ENCODE measurements around the gene RNU1-1. TPM values are rescaled to one million over a fixed set of nuclear protein-coding genes. Genes with fewer than 3 reads are reported as not detected.
"Not testable (repeated sequence)": the region's sequence is repeated elsewhere in the genome, so short reads cannot be mapped to it uniquely, and the experiment has no call there.

The RNU1-1 gene
- total RNA-seq, 1 donor from 2014 or later, result 6,072 TPM

DNA sequence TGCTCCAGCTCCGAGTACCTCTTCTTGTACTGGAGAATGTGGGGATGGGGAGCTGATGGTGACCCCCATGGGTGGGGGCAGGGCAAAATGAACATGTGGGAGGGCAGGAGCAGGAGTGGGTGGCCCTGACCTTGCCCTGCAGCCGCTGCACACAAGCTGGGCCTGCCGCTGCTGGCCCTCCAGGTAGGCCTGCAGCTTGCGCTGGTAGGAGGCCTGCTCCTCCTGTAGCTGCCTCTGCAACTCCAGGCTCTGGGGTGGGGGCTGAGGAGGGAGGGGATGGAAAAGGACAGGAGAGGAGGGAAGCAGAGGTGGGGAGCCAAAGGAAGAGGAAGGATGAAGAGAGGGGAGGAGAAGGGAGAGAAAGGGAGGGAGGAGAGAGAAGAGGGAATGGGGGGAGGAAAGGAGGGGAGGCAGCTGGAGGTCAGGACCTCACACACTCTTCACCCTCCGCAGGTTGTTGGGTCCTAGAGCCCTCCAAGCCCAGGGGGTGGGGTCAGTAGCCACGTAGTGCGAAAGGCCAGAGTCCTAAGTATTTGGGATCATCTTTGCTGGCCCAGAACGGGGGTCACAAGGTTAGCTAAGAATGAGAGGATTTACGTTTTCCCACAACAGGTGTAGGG is 22.9 kb downstream of the RNU1-1 start:
- no peak for DNase-seq
- TF ChIP-seq, protein P1, sequence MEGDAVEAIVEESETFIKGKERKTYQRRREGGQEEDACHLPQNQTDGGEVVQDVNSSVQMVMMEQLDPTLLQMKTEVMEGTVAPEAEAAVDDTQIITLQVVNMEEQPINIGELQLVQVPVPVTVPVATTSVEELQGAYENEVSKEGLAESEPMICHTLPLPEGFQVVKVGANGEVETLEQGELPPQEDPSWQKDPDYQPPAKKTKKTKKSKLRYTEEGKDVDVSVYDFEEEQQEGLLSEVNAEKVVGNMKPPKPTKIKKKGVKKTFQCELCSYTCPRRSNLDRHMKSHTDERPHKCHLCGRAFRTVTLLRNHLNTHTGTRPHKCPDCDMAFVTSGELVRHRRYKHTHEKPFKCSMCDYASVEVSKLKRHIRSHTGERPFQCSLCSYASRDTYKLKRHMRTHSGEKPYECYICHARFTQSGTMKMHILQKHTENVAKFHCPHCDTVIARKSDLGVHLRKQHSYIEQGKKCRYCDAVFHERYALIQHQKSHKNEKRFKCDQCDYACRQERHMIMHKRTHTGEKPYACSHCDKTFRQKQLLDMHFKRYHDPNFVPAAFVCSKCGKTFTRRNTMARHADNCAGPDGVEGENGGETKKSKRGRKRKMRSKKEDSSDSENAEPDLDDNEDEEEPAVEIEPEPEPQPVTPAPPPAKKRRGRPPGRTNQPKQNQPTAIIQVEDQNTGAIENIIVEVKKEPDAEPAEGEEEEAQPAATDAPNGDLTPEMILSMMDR (IDR thresholded peaks at IDR 0.05; ENCODE audit: borderline replicate concordance), result no peak
- peaks cover 23% of the 10 kb centered on the region for H3K36me3 ChIP-seq
- H3K27me3 ChIP-seq (ENCODE audit: low read depth), result no peaks in the 10 kb centered on the region
- H3K27ac ChIP-seq (replicated peaks), result no peak overlapping the region
- no peak overlapping the region for H3K4me3 ChIP-seq
- no peaks in the 10 kb centered on the region for H3K9me3 ChIP-seq (replicated peaks)
- intact Hi-C loops (cut with micrococcal nuclease), result no loop called here
- H3K4me1 ChIP-seq, result no peaks in the 10 kb centered on the region

DNA sequence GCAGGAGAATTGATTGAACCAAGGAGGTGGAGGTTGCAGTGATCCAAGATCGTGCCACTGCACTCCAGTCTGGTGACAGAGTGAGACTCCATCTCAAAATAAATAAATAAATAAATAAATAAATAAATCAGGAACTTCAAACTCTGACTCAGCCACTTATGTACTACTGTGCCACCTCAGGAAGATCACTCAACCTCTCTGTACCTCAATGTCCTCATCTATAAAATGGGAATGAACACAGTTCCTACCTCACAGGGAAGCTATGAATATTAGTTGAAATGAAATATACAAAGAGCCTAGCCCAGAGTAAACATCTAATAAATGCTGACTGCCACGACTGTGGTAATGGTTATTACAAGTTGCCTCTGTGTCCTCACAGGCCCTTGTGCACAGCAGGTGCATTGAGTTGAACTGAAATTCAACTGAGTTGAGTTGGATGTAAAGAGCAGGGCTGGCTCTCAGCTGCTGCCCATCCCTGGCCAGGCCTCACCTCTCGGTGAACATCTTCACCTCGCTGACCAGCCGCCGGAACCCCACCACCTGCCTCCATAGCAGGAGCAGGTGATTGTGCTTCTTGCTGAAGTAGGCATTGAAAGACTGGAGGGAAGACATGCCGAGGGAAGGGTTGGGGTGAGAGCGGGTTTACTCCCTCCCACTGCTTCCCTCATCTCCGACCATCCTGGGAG is 24.7 kb downstream of the RNU1-1 start:
- intact Hi-C loops (cut with micrococcal nuclease); DNase-seq; H3K4me3 ChIP-seq; H3K4me1 ChIP-seq; H3K27me3 ChIP-seq (ENCODE audit: low read depth); H3K9me3 ChIP-seq (replicated peaks); H3K27ac ChIP-seq (replicated peaks): not testable (repeated sequence)
- peaks cover 40% of the 10 kb centered on the region for H3K36me3 ChIP-seq

DNA sequence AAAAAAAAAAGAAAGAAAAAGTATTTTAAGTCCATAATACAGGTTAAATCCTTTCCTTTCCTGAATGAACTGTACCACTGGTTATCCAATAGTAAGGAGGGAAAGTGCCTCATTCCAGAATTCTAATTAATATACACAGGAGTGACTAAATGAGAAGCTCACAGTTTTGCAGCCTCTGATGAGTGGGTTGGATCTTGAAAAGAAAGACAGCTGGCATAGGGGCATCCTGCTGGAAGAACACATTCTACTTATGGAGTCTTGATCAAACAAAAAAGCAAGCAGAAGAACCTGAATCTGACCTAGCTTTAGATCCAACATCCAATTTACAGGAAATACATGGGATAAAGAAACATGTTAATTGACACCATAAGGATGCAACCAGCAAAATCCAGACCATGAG is 27.1 kb downstream of the RNU1-1 start:
- H3K27me3 ChIP-seq (ENCODE audit: low read depth); H3K27ac ChIP-seq (replicated peaks); H3K4me3 ChIP-seq; DNase-seq; intact Hi-C loops (cut with micrococcal nuclease); H3K9me3 ChIP-seq (replicated peaks); H3K4me1 ChIP-seq: not testable (repeated sequence)
- H3K36me3 ChIP-seq, result peaks cover 63% of the 10 kb centered on the region

DNA sequence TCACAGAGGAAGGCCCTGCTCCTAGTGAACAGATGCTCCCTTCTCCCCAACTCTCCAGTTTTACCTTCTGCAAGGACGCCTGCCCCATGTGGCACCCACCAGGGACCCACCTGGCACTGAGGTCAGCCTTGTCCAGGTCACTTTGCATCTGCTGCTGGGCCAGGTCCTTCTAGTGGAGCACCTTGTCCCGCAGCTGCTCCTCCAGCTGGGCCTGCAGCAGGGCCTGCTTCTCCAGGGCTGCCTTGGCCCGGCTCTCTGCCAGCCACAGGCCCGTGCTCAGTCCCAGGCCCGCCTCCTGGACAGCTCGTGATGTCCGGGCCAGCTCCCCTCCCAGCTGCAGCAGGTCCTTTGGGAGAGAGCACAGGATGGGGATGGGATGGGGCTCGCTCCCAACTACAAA is 27.8 kb downstream of the RNU1-1 start:
- H3K4me1 ChIP-seq; intact Hi-C loops (cut with micrococcal nuclease); H3K4me3 ChIP-seq; H3K27me3 ChIP-seq (ENCODE audit: low read depth); H3K27ac ChIP-seq (replicated peaks); H3K9me3 ChIP-seq (replicated peaks); DNase-seq: not testable (repeated sequence)
- H3K36me3 ChIP-seq, result peaks cover 70% of the 10 kb centered on the region

DNA sequence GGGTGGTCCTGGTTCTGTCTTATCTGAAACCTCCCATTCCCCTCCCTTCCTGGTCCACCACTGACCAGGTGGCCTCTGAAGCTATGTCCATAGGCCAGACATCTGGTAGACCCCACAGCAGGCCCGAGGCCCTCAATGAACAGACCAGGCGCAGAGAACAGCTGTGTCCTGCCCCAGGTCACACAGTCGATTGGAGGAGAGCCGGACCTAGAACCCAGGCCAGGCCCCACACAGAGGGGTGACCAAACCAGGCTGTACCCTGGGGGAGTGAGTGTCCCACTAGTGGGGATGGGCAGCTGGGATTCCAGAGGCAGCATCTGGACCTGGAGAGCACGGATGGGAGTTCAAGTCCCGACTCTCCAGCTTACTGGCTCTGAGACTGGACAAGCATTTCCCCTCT is 29.2 kb downstream of the RNU1-1 start:
- Histone ChIP-seq H3K4me3 (no peak overlapping the region), H3K4me1 (no peaks in the 10 kb centered on the region), H3K9me3 (replicated peaks) (no peaks in the 10 kb centered on the region), H3K36me3 (peaks cover 83% of the 10 kb centered on the region), H3K27me3 (ENCODE audit: low read depth) (no peaks in the 10 kb centered on the region), H3K27ac (replicated peaks) (no peak overlapping the region)
- no peak for DNase-seq
- intact Hi-C loops (cut with micrococcal nuclease), result no loop called here
- TF ChIP-seq, protein P1 (IDR thresholded peaks at IDR 0.05; ENCODE audit: borderline replicate concordance), result no peak

DNA sequence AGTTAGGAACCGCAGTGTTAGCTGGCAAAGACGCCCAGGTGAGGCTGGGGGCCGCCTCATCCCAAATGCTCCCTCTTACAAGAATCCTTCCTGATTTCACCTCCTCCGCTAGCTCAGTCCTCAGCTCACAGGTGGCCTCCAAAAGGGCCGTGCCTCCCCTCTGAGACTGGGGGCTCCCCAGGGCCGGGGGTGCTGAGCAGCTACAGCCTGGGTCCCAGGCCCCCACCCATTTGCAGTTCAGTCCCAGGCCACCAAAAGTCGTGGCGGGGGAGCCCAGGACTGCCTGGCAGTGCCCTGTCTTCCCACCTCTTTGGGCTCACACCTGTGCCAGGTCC is 29.6 kb downstream of the RNU1-1 start:
- H3K4me1 ChIP-seq, result no peaks in the 10 kb centered on the region
- TF ChIP-seq, protein P1 (IDR thresholded peaks at IDR 0.05; ENCODE audit: borderline replicate concordance), result no peak
- intact Hi-C loops (cut with micrococcal nuclease), result no loop called here
- H3K27me3 ChIP-seq (ENCODE audit: low read depth), result no peaks in the 10 kb centered on the region
- DNase-seq, result no peak
- no peak overlapping the region for H3K4me3 ChIP-seq
- no peaks in the 10 kb centered on the region for H3K9me3 ChIP-seq (replicated peaks)
- no peak overlapping the region for H3K27ac ChIP-seq (replicated peaks)
- peaks cover 83% of the 10 kb centered on the region for H3K36me3 ChIP-seq

DNA sequence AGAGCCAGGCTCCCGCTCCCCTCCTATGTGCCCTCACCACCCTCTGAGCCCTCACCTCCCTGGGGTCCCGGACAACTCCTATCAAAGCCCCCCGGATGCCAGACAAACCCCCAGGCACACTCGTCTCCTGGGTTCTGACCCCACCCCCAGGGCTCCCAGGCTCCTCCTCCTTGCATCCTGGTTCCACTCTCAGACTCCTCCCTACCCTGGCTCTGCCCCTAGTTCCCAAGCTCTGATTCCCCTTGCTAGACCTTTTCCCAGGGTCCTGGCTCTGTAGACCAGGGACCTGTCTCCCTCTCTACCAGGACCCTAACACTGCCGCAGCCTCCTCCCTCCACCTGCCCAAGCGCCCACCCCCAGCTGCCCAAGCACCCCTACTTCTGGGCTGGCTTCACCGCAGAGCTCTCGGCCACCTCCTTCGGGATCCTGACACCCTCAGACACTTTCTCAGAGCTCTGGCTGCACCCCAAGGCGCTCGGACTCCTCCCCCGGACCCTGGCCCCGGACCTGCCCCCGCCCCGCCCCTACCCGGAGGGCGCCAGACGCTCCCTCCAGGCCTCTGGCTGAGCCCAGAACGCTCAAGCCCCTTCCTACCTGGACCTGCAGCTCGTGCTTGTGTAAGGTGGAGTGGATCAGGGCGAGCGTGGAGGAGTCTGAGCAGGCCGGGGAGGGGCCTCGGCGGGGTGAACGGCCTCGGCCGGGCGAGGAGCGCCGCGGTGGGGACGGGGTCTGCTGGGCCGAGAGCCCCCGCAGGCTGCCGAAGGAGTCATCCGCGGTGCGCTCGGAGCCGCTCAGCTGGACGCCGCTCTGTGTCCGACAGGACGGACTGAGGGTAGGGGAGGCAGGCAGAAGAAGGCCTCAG is 30.2 kb downstream of the RNU1-1 start:
- H3K27ac ChIP-seq (replicated peaks); H3K27me3 ChIP-seq (ENCODE audit: low read depth); H3K9me3 ChIP-seq (replicated peaks); intact Hi-C loops (cut with micrococcal nuclease); H3K4me1 ChIP-seq; H3K4me3 ChIP-seq; DNase-seq: not testable (repeated sequence)
- H3K36me3 ChIP-seq, result peaks cover 79% of the 10 kb centered on the region

DNA sequence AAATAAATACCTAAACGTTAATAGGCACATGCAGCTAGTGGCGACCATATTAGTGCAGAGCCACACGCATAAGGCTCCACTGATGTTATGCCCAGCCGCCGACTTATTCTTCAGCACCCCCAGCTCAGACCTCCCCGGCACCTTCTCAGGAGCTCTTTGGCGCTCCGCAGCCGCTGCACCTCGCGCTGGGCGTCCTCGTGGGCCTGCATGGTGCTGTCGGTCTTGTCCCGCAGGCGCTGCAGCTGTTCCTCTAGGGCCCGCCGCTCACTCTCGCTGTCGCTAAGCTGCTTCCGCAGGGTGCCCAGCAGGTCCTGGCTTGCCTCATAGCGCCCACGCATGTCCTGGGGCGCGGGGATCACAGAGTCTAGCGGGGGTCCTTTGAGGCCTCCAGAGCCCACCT is 30.9 kb downstream of the RNU1-1 start:
- H3K9me3 ChIP-seq (replicated peaks); H3K27ac ChIP-seq (replicated peaks); intact Hi-C loops (cut with micrococcal nuclease); H3K4me3 ChIP-seq; H3K4me1 ChIP-seq; DNase-seq; H3K27me3 ChIP-seq (ENCODE audit: low read depth): not testable (repeated sequence)
- peaks cover 81% of the 10 kb centered on the region for H3K36me3 ChIP-seq
